Mesodermal cell (in vitro differentiated cells): ENCODE measurements around the gene MLLT1.

Experiments used
- H3K27ac ChIP-seq: 2 replicates; pipeline ENCODE4 v1.7.0; 2013; ENCODE audit warnings: mild to moderate bottlenecking, low read depth, low read length, moderate library complexity; ENCODE audit not compliant: severe bottlenecking
- H3K36me3 ChIP-seq: 2 replicates; pipeline ENCODE4 v1.7.1; 2013; ENCODE audit warnings: mild to moderate bottlenecking, low read length, moderate library complexity; ENCODE audit not compliant: control insufficient read depth, insufficient read depth
- H3K4me1 ChIP-seq: one replicate; pipeline ENCODE4 v1.7.1; 2013; ENCODE audit warnings: mild to moderate bottlenecking, low read length; ENCODE audit not compliant: insufficient read depth, control insufficient read depth, poor library complexity, severe bottlenecking
- H3K4me3 ChIP-seq: 2 replicates; pipeline ENCODE4 v1.7.0; 2013; ENCODE audit warnings: low read length, control low read depth, mild to moderate bottlenecking; ENCODE audit not compliant: insufficient read depth, poor library complexity, severe bottlenecking; ENCODE audit errors: extremely low read depth
- H3K9me3 ChIP-seq: 2 replicates; pipeline ENCODE4 v1.7.1; 2013; ENCODE audit warnings: mild to moderate bottlenecking, low read length, moderate library complexity; ENCODE audit not compliant: control insufficient read depth
- WGBS, 2 experiments: methylation state at CpG; one replicate each; pipeline ENCODE4 v1.1.5; 2013; ENCODE audit warnings: missing lambda C conversion rate in 2 of 2; ENCODE audit not compliant: insufficient coverage in 2 of 2; 5-methylcytosine and 5-hydroxymethylcytosine counted together

Gene MLLT1

GRCh38 chr19:6275170-6275744, 4.5 kb downstream of the MLLT1 start:
- 93 to 95% methylated on average over 9 to 16 of the region's 18 CpGs for WGBS, 2 experiments
- H3K27ac ChIP-seq = no peak overlapping the region

DNA sequence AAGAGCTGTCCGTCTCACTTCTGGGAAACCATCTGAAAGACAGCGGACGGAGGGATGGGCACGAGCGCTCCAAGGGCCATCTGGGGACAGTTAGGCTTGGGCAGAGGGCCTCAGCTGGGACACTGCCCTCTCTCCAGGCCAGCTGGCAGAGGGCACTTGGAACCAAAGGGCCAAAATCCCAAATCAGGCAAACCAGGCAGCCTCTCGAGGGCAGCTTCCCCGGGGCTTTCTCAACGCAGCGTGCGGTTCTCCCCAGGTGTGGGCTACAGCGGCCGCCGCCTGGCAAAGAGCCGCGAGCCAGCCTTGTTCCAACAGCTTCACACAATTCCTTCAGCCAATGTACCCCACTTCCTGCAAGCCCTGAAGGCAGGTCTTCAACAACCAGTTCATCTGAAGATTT, 5.0 kb downstream of the MLLT1 start:
- H3K4me1 ChIP-seq = peaks cover 69% of the 10 kb centered on the region
- 98 to 99% methylated on average over 15 of the region's 15 CpGs for WGBS, 2 experiments
- H3K36me3 ChIP-seq = peaks cover 36% of the 10 kb centered on the region
- no peak overlapping the region for H3K4me3 ChIP-seq
- no peak overlapping the region for H3K27ac ChIP-seq
- H3K9me3 ChIP-seq = no peaks in the 10 kb centered on the region

More at GRCh38 chr19:6275170-6275744, 4.5 kb downstream of the MLLT1 start:
- Histone ChIP-seq H3K36me3 (peaks cover 33% of the 10 kb centered on the region), H3K4me1 (peaks cover 69% of the 10 kb centered on the region), H3K4me3 (no peak overlapping the region), H3K9me3 (no peaks in the 10 kb centered on the region)

DNA sequence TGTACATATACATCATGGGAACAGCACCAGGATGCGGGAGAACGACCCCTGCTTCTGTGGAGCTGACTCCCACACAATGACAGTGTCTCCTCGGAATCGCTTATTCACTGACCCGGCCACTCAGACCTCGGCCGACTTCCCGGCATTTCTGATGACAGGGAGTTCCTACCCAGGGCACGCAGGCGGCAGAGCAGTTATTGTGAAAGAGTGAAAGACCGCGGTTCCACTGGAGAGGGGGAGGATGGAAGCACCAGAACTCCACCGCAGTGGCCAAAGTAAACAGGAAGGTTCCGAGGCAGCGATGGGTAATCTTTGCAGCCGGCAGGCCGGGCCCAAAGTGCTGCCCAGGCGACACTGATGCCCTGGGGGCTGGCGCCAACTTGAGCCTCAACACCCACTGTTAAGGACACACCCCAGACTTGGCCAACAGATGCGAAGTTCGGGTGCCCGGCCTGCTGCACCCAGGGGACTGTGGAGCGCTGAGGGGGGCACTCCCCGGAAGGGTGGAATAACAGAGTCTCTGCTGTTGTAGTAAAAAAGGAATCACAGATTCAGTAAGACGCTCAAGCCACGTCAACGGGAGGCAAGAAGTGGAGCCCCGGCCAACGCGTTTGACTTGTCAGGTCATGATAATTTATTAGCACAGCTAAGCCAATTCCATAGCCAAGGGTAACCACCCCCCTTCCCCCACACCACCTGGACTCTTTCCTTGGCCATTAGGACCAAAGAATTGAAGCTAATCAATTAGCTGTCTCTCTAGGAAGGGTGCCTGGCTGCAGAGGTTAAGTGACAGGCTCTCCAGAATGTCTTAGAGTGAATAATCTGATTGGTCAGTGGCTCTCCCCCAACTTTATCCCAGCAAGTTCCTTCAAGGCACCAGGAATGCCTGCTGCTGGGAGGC, 5.8 kb downstream of the MLLT1 start:
- Histone ChIP-seq H3K27ac (peak overlapping the region; percentile 91), H3K4me1 (peaks cover 69% of the 10 kb centered on the region), H3K36me3 (peaks cover 43% of the 10 kb centered on the region), H3K9me3 (no peaks in the 10 kb centered on the region), H3K4me3 (no peak overlapping the region)
- WGBS, 2 experiments = 81 to 94% methylated on average over 18 to 29 of the region's 30 CpGs

GRCh38 chr19:6272913-6273600, 6.7 kb downstream of the MLLT1 start:
- peak overlapping the region; percentile 91 for H3K27ac ChIP-seq
- H3K36me3 ChIP-seq = peaks cover 46% of the 10 kb centered on the region

GRCh38 chr19:6272411-6272791, 7.4 kb downstream of the MLLT1 start:
- Histone ChIP-seq H3K27ac (peak overlapping the region; percentile 91), H3K4me1 (peaks cover 56% of the 10 kb centered on the region), H3K4me3 (no peak overlapping the region), H3K36me3 (peaks cover 46% of the 10 kb centered on the region), H3K9me3 (no peaks in the 10 kb centered on the region)
- 72 to 82% methylated on average over 7 to 11 of the region's 11 CpGs for WGBS, 2 experiments

More at GRCh38 chr19:6272913-6273600, 6.7 kb downstream of the MLLT1 start:
- 83 to 84% methylated on average over 15 to 19 of the region's 22 CpGs for WGBS, 2 experiments
- Histone ChIP-seq H3K4me1 (peaks cover 63% of the 10 kb centered on the region), H3K4me3 (no peak overlapping the region), H3K9me3 (no peaks in the 10 kb centered on the region)

DNA sequence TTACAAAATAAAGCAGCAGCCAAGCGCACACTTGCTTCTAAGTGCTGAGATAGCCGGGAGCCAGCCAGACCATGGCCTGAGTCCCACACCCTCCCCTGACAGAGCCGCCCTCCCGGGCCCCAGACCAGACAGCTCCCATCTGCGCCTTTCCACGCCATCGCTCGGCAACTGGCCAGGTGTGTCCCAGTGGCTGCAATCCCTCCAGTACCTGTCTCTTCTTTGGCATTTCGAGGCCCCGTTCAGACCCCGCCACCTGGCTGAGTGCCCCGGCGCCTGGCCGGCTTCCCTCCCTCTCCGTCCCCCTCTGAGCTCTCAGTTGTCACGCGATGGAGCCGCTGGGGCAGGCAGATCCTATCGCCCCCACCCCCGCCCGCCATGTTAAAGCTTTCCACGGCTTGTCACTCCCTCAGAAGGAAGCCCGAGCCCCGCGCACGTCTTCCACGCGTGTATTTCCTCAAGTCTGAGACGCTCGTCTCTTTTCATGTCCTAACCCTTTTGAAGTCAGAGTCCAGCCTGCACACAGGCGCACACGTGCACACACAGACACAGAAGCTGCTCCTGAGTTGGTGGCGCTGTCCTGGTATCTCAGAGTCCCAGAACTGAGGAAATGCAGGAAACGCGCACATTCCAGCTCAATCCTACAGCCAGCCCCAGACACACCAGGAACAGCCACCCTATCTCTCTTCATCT, 7.9 kb downstream of the MLLT1 start:
- Histone ChIP-seq H3K4me3 (no peak overlapping the region), H3K9me3 (no peaks in the 10 kb centered on the region), H3K4me1 (peaks cover 51% of the 10 kb centered on the region), H3K36me3 (peaks cover 44% of the 10 kb centered on the region), H3K27ac (peak overlapping the region; percentile 91)
- WGBS, 2 experiments = 85 to 87% methylated on average over 34 to 35 of the region's 35 CpGs

DNA sequence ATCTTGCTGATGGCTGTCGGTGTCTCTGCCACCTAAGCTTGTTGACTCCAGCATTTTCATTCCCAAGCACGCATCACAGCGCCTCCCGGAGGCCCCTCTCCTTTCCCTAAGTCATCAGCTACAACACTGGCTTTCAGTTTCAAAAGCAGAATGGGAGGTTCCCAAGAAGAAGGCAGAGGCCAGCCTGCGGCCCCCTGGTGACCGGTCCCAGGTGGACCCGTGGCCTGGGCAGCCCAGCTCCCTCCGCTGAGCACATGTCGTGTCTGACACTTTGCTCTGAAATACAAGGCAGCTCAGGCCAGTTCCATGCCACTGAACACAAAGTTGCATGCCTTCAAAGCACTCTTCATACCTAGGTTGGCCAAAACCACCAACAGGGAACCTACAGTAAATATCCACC, 8.5 kb downstream of the MLLT1 start:
- no peak overlapping the region for H3K27ac ChIP-seq
- WGBS, 2 experiments = 80 to 92% methylated on average over 6 to 9 of the region's 9 CpGs
- peaks cover 45% of the 10 kb centered on the region for H3K4me1 ChIP-seq
- H3K9me3 ChIP-seq = no peaks in the 10 kb centered on the region
- H3K36me3 ChIP-seq = peaks cover 50% of the 10 kb centered on the region
- H3K4me3 ChIP-seq = no peak overlapping the region

DNA sequence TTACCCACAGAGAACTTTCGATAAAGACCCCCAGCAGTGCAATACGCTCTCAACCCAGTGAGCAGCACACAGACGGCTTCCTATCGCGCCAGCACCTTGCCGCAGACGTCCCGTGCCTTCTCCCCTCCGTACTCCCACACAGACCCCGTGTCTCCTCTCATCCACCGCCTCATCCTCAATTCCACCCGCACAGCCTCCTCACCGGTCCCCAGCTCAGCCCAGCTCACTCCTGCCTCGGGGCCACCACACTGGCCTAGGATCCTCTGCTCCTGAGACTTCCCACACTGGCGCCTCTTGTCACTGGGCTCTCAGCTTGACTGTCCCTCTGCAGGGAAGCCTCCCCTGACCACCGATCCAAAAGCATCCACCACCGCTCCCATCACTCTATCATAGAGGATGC, 9.0 kb downstream of the MLLT1 start:
- no peak overlapping the region for H3K27ac ChIP-seq
- WGBS, 2 experiments = 94 to 95% methylated on average over 17 of the region's 17 CpGs
- H3K4me1 ChIP-seq = peaks cover 41% of the 10 kb centered on the region
- no peaks in the 10 kb centered on the region for H3K9me3 ChIP-seq
- H3K4me3 ChIP-seq = no peak overlapping the region
- H3K36me3 ChIP-seq = peaks cover 50% of the 10 kb centered on the region

- no peak overlapping the region for H3K27ac ChIP-seq
- H3K9me3 ChIP-seq = no peaks in the 10 kb centered on the region
- peaks cover 36% of the 10 kb centered on the region for H3K4me1 ChIP-seq
- H3K36me3 ChIP-seq = peaks cover 50% of the 10 kb centered on the region
- H3K4me3 ChIP-seq = no peak overlapping the region
- 95 to 97% methylated on average over 20 to 26 of the region's 31 CpGs for WGBS, 2 experiments
These were observed 9.6 kb downstream of the MLLT1 start for GRCh38 chr19:6270076-6270745.
